ENCODE data around the gene HEG1. TPM values are rescaled to one million over a fixed set of nuclear protein-coding genes. Genes with fewer than 3 reads are reported as not detected.
A peak's percentile ranks its signal among the peaks of the same experiment; 100 is the strongest.

HEG1 gene
- polyA plus RNA-seq, 2 donors = 3.1 to 6.0 TPM

DNA sequence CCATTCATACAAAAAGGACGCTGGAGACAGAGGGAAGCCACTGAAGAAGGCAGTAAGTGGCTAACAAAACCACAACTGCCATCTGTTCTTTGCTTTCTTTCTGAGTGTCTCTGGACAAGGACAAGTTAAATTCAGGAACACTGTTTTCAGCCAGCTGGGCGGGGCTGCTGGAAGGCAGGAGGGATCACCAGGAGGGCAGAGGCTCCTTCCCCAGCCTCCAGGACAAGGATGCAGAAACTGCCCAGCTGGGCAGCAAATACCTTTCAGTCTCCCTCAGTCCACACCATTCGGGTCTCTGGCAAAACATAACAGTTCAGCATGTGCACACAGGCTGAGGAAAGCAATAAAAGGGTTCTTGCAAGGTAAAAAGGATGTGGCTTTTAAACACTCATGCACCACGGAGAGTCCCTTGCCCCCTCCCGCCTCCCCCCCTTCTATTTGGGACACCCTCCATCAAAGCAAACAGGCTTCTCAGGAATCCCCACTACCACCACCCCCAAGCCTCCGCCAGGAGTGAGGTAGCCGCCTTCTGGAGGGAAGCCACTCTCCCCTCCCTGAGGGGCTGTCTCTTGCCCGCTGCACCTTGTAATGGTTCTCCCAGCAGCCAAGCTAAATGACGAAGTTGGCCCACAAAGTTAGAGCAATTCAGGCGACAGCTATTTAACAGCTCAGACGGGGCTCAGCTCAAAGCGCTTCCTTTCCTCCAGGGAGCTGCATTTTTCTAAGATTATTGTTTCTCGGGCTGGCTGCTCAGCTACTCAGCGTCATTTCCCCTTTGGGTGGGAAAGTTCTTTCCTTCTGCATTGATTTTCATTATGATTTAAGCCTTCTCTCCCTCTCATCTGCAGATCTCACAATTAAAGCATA lies 3.8 kb downstream of the HEG1 start:
- Histone ChIP-seq H3K9me3 (ENCODE audit: control insufficient read depth in 2 of 2, insufficient read depth in 1 of 2, low read depth in 1 of 2, low read length in 1 of 2) (no peaks in the 10 kb centered on the region), H3K27me3 (ENCODE audit: control insufficient read depth in 1 of 2, insufficient read depth in 2 of 2, low read length in 2 of 2) (no peaks in the 10 kb centered on the region), H3K4me1 (ENCODE audit: control insufficient read depth in 2 of 2, insufficient read depth in 2 of 2, low read length in 1 of 2) (peaks cover 5 to 9% of the 10 kb centered on the region in 2 donors), H3K27ac (ENCODE audit: low read depth in 2 of 2, low read length in 1 of 2) (peak overlapping the region; percentile 73), H3K4me3 (ENCODE audit: low read depth in 1 of 2, low read length in 2 of 2) (peak overlapping the region; percentile 22 to 26), H3K36me3 (ENCODE audit: control insufficient read depth in 2 of 2, insufficient read depth in 2 of 2, low read length in 1 of 2) (no peaks in the 10 kb centered on the region)
- WGBS, 2 donors = 6 to 20% methylated on average over 14 of the region's 14 CpGs

DNA sequence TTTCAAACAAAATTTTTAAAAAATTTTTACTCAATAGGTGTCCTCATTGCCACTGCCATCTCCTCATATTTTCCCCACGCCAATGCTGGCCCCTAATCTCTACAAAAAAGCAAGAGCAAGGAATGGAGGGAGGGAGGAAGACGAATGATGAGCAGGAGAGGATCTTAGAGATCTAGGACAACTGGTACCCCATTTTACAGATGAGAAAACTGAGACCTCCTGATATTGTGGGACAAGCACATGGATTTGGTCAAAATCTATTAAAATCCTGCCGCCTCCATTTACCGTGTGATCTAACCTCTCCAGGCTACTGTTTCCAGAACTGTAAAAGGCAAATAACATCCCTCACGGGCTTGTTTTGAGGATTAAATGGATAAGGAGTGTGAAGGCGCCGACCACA lies 4.6 kb downstream of the HEG1 start:
- Histone ChIP-seq H3K27ac (ENCODE audit: low read depth in 2 of 2, low read length in 1 of 2) (peak overlapping the region; percentile 73), H3K4me1 (ENCODE audit: control insufficient read depth in 2 of 2, insufficient read depth in 2 of 2, low read length in 1 of 2) (peaks cover 5 to 9% of the 10 kb centered on the region in 2 donors), H3K9me3 (ENCODE audit: control insufficient read depth in 2 of 2, insufficient read depth in 1 of 2, low read depth in 1 of 2, low read length in 1 of 2) (no peaks in the 10 kb centered on the region), H3K4me3 (ENCODE audit: low read depth in 1 of 2, low read length in 2 of 2) (no peak overlapping the region), H3K27me3 (ENCODE audit: control insufficient read depth in 1 of 2, insufficient read depth in 2 of 2, low read length in 2 of 2) (no peaks in the 10 kb centered on the region), H3K36me3 (ENCODE audit: control insufficient read depth in 2 of 2, insufficient read depth in 2 of 2, low read length in 1 of 2) (no peaks in the 10 kb centered on the region)
- WGBS, 2 donors = 78 to 81% methylated on average over 7 of the region's 7 CpGs

DNA sequence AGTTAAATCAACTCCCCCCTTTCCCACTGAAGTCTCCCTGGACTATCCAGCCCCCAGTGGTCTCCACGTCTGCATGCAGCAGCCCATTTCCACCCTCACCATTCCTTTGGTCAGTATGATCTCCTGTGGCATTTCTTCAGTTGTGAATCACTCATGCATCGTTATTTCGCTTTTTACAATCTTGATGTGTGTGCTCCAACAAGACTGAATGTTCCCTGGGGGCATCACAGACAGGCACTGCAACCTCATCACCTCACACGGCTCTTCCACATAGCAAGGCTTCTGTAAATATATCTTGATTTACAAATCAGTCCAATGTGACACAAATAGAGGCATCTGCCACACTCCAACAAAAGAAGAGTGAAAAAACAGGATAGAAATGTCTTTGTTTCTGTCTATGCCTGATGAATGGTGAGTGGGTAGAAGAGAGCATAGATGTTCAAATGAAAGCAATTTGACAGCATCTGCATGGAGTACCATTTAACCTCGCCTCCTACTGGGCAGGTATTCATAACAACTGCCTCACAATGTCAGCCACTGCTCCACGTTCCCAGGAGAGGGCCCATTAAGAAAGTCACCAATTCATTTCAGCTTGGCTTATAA lies 5.2 kb downstream of the HEG1 start:
- Histone ChIP-seq H3K4me1 (ENCODE audit: control insufficient read depth in 2 of 2, insufficient read depth in 2 of 2, low read length in 1 of 2) (peaks cover 5 to 9% of the 10 kb centered on the region in 2 donors), H3K27me3 (ENCODE audit: control insufficient read depth in 1 of 2, insufficient read depth in 2 of 2, low read length in 2 of 2) (no peaks in the 10 kb centered on the region), H3K4me3 (ENCODE audit: low read depth in 1 of 2, low read length in 2 of 2) (no peak overlapping the region), H3K27ac (ENCODE audit: low read depth in 2 of 2, low read length in 1 of 2) (no peak overlapping the region), H3K36me3 (ENCODE audit: control insufficient read depth in 2 of 2, insufficient read depth in 2 of 2, low read length in 1 of 2) (no peaks in the 10 kb centered on the region), H3K9me3 (ENCODE audit: control insufficient read depth in 2 of 2, insufficient read depth in 1 of 2, low read depth in 1 of 2, low read length in 1 of 2) (no peaks in the 10 kb centered on the region)
- 69 to 71% methylated on average over 6 of the region's 6 CpGs for WGBS, 2 donors

DNA sequence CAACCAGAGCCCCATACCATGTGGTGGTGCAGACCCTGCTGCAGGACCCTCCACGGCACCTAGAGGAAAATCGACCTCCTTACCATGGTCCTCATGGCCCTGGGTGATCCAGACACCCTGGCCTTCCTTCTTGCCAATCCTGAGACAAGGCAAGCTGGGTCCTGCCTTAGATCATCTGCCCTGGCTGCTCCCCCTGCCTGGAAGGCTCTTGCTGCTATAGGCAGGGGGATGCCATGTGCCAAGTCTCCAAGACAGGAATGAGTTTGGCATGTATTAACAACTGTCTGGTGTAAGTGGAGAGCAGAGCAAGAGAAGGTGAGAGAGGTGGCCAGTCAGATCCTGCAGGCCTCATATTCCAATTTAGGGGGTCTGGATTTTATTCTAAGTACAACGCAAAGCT lies 7.5 kb downstream of the HEG1 start:
- Histone ChIP-seq H3K27ac (ENCODE audit: low read depth in 2 of 2, low read length in 1 of 2) (peak overlapping the region in 1 of 2 donors; percentile 15), H3K36me3 (ENCODE audit: control insufficient read depth in 2 of 2, insufficient read depth in 2 of 2, low read length in 1 of 2) (no peaks in the 10 kb centered on the region), H3K9me3 (ENCODE audit: control insufficient read depth in 2 of 2, insufficient read depth in 1 of 2, low read depth in 1 of 2, low read length in 1 of 2) (no peaks in the 10 kb centered on the region), H3K27me3 (ENCODE audit: control insufficient read depth in 1 of 2, insufficient read depth in 2 of 2, low read length in 2 of 2) (no peaks in the 10 kb centered on the region), H3K4me1 (ENCODE audit: control insufficient read depth in 2 of 2, insufficient read depth in 2 of 2, low read length in 1 of 2) (peaks cover 5 to 9% of the 10 kb centered on the region in 2 donors), H3K4me3 (ENCODE audit: low read depth in 1 of 2, low read length in 2 of 2) (no peak overlapping the region)
- WGBS, 2 donors = 50 to 69% methylated on average over 3 of the region's 3 CpGs

DNA sequence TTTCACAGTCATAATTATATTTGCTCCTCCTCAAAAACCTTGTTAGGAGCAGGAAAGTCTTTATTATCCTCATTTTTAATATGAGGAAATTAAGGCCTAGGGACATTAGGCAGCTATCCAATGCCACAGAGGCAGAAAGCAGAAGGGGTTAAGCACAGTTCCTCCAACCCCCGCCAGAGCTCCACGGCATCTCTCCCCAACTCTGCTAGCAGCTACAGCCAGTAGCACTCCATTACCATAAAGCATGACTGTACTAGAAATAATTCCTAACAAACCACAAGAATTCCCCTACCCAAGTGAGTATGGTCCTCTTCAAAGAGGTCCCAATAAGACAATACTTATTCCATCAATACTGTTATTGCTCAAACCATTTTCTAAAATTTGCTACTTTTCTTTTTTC lies 9.8 kb downstream of the HEG1 start:
- H3K9me3 ChIP-seq (ENCODE audit: control insufficient read depth in 2 of 2, insufficient read depth in 1 of 2, low read depth in 1 of 2, low read length in 1 of 2) = no peaks in the 10 kb centered on the region
- H3K27ac ChIP-seq (ENCODE audit: low read depth in 2 of 2, low read length in 1 of 2) = no peak overlapping the region
- WGBS, 2 donors = 33 to 55% methylated on average over 2 of the region's 2 CpGs
- peaks cover 0 to 6% of the 10 kb centered on the region in 2 donors for H3K4me1 ChIP-seq (ENCODE audit: control insufficient read depth in 2 of 2, insufficient read depth in 2 of 2, low read length in 1 of 2)
- no peaks in the 10 kb centered on the region for H3K27me3 ChIP-seq (ENCODE audit: control insufficient read depth in 1 of 2, insufficient read depth in 2 of 2, low read length in 2 of 2)
- H3K36me3 ChIP-seq (ENCODE audit: control insufficient read depth in 2 of 2, insufficient read depth in 2 of 2, low read length in 1 of 2) = no peaks in the 10 kb centered on the region
- no peak overlapping the region for H3K4me3 ChIP-seq (ENCODE audit: low read depth in 1 of 2, low read length in 2 of 2)

DNA sequence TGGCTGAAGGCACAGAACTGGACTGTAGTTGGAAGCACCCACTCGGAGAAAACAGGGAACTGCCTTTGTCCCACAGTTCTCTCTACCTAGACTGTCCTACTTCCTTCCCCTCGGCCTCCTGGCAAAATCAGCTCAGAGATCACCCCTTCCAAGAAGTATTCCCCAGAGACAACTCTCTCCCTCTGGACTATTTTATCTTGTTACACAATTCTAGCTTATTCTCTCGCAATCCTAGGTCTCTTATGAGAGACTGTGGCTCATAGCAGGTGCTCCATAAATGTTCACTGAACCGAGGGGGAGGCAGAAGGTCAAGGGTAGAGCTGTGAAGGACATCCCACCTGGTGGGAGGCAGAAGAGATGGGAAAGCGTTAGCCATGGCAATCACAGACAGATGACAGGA lies 10.6 kb downstream of the HEG1 start:
- Histone ChIP-seq H3K9me3 (ENCODE audit: control insufficient read depth in 2 of 2, insufficient read depth in 1 of 2, low read depth in 1 of 2, low read length in 1 of 2) (no peaks in the 10 kb centered on the region), H3K4me3 (ENCODE audit: low read depth in 1 of 2, low read length in 2 of 2) (no peak overlapping the region), H3K36me3 (ENCODE audit: control insufficient read depth in 2 of 2, insufficient read depth in 2 of 2, low read length in 1 of 2) (no peaks in the 10 kb centered on the region), H3K27ac (ENCODE audit: low read depth in 2 of 2, low read length in 1 of 2) (no peak overlapping the region), H3K4me1 (ENCODE audit: control insufficient read depth in 2 of 2, insufficient read depth in 2 of 2, low read length in 1 of 2) (peaks cover 0 to 6% of the 10 kb centered on the region in 2 donors), H3K27me3 (ENCODE audit: control insufficient read depth in 1 of 2, insufficient read depth in 2 of 2, low read length in 2 of 2) (no peaks in the 10 kb centered on the region)
- WGBS, 2 donors = 79 to 81% methylated on average over 5 of the region's 5 CpGs

DNA sequence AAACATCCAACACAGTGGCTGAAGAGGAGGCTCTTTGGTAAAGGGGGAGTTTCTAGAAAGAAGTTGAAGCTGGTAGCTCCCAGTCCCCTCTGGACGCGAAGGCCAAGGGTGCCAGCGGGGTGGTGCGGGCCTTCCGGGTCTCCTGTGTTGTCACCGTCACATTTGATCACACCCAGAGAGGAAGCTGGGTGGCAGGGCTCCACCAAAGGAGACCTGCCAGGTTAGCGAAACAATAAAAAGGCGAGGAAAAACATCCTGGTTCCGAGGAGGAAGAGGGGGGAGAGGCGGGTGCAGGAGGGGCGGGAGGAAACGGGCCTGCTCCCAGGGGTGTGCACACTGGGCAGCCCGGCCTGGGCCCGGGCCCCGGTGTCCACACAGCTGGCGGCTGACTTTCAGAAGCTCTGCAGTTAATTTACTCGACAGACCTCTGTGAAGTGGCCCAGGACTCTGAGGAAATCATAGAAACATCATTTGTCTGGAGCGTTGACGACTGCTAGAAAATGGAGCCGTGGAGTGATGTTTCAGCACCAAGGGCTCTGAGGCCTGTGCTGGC lies 12.1 kb downstream of the HEG1 start:
- no peaks in the 10 kb centered on the region for H3K9me3 ChIP-seq (ENCODE audit: control insufficient read depth in 2 of 2, insufficient read depth in 1 of 2, low read depth in 1 of 2, low read length in 1 of 2)
- H3K27me3 ChIP-seq (ENCODE audit: control insufficient read depth in 1 of 2, insufficient read depth in 2 of 2, low read length in 2 of 2) = no peaks in the 10 kb centered on the region
- H3K4me3 ChIP-seq (ENCODE audit: low read depth in 1 of 2, low read length in 2 of 2) = no peak overlapping the region
- H3K27ac ChIP-seq (ENCODE audit: low read depth in 2 of 2, low read length in 1 of 2) = peak overlapping the region; percentile 86 to 90
- H3K4me1 ChIP-seq (ENCODE audit: control insufficient read depth in 2 of 2, insufficient read depth in 2 of 2, low read length in 1 of 2) = peaks cover 0 to 9% of the 10 kb centered on the region in 2 donors
- 56 to 64% methylated on average over 20 of the region's 20 CpGs for WGBS, 2 donors
- no peaks in the 10 kb centered on the region for H3K36me3 ChIP-seq (ENCODE audit: control insufficient read depth in 2 of 2, insufficient read depth in 2 of 2, low read length in 1 of 2)

DNA sequence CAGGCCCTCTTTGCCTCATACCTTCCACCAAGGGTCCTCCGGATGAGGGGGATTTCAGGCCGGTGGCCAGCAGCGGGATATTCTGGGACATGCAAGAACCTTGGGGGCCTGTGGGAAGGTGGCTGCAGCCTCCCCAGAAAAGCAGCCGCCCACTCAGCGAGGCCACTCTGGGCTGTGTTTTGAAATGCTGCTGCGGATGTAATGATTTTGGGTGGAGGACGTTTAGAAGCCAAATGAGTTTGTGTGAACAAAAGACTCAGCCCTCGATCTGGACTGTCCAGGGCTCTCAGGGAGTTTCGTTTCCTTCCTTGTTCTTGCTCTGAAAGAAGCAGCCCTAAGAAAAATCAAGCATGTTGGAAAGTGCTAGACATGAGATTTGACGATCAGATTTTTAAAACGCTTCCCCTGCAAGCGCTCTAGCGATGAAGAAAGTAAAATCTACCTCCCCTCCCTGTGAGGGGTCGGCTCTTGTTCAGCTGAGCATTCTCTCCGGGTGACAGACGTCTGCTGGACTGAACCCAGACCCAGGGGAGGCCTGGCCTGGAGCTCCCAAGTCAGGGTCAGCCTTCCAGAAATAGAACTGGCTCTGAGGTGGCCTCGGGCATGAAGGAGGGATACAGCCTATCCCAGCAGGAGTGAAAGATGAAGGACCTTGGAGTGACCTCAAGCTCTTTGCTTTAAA lies 12.9 kb downstream of the HEG1 start:
- H3K4me1 ChIP-seq (ENCODE audit: control insufficient read depth in 2 of 2, insufficient read depth in 2 of 2, low read length in 1 of 2) = peaks cover 0 to 12% of the 10 kb centered on the region in 2 donors
- H3K4me3 ChIP-seq (ENCODE audit: low read depth in 1 of 2, low read length in 2 of 2) = no peak overlapping the region
- H3K27ac ChIP-seq (ENCODE audit: low read depth in 2 of 2, low read length in 1 of 2) = peak overlapping the region; percentile 86 to 90
- H3K27me3 ChIP-seq (ENCODE audit: control insufficient read depth in 1 of 2, insufficient read depth in 2 of 2, low read length in 2 of 2) = no peaks in the 10 kb centered on the region
- H3K9me3 ChIP-seq (ENCODE audit: control insufficient read depth in 2 of 2, insufficient read depth in 1 of 2, low read depth in 1 of 2, low read length in 1 of 2) = no peaks in the 10 kb centered on the region
- WGBS, 2 donors = 54 to 55% methylated on average over 17 of the region's 17 CpGs
- no peaks in the 10 kb centered on the region for H3K36me3 ChIP-seq (ENCODE audit: control insufficient read depth in 2 of 2, insufficient read depth in 2 of 2, low read length in 1 of 2)
